Gastrocnemius medialis (tissue), 4 donors: ENCODE measurements around the gene CNR1.

Experiments used
- POLR2A ChIP-seq, 2 donors: fragments of 450-650 bp; IDR thresholded peaks; one replicate each; pipeline ENCODE4 v1.6.1; 2017; ENCODE audit warnings: antibody characterized with exemption in 2 of 2, mild to moderate bottlenecking in 2 of 2, moderate library complexity in 2 of 2
- TF ChIP-seq, protein P1 (sequence below), 5 experiments: fragments of 450-650 bp in 3 of 5; fragments of 200-600 bp in 2 of 5; sonication (generic) in 2 of 5; IDR thresholded peaks in 4 of 5; conservative IDR thresholded peaks in 1 of 5; 1 replicate in 4 of 5; 2 replicates in 1 of 5; pipeline ENCODE4 v1.5.1; 2016 to 2019; ENCODE audit warnings: antibody characterized with exemption in 5 of 5, mild to moderate bottlenecking in 3 of 5, moderate library complexity in 3 of 5

DNA sequence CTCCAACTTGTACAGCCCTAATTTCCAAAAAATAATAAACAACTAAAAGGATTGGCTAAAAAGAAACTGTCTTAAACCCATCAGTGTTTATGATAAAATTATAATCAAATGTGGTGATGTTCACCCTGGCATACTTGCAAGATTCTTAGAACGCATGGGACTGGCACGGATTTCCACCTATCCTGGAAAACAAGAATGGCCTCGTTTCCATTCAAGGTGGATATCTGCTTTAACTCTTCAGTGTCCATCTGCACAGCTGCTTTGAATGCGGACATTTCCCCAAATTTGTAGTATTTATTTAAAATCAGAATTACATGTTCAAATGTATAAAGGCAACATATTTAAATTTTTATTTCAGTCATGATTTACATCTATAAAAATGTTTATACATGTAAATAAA, 4.2 kb downstream of the CNR1 start:
- TF ChIP-seq, protein P1, sequence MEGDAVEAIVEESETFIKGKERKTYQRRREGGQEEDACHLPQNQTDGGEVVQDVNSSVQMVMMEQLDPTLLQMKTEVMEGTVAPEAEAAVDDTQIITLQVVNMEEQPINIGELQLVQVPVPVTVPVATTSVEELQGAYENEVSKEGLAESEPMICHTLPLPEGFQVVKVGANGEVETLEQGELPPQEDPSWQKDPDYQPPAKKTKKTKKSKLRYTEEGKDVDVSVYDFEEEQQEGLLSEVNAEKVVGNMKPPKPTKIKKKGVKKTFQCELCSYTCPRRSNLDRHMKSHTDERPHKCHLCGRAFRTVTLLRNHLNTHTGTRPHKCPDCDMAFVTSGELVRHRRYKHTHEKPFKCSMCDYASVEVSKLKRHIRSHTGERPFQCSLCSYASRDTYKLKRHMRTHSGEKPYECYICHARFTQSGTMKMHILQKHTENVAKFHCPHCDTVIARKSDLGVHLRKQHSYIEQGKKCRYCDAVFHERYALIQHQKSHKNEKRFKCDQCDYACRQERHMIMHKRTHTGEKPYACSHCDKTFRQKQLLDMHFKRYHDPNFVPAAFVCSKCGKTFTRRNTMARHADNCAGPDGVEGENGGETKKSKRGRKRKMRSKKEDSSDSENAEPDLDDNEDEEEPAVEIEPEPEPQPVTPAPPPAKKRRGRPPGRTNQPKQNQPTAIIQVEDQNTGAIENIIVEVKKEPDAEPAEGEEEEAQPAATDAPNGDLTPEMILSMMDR (IDR thresholded peaks at IDR 0.05 in 4 of 5, conservative IDR thresholded peaks at IDR 0.05 in 1 of 5): no peak
- no peak for TF ChIP-seq POLR2A (IDR thresholded peaks at IDR 0.05)
